Measurements from ENCODE around the gene ACVR1. TPM values are rescaled to one million over a fixed set of nuclear protein-coding genes. Genes with fewer than 3 reads are reported as not detected.

The ACVR1 gene
- total RNA-seq, 1 experiment from 2014 or later: 17.1 TPM

GRCh38 chr2:157787364-157787938 lies 88.7 kb downstream of the ACVR1 start:
- Histone ChIP-seq H3K4me1 (ENCODE audit: insufficient read depth, low read length, poor library complexity, severe bottlenecking) (peaks cover 39% of the 10 kb centered on the region), H3K36me3 (ENCODE audit: insufficient read depth, low read length, poor library complexity, severe bottlenecking) (no peaks in the 10 kb centered on the region), H3K27me3 (replicated peaks; ENCODE audit: insufficient read depth, low read depth, low read length, poor library complexity) (no peaks in the 10 kb centered on the region), H3K4me3 (ENCODE audit: low read depth, low read length, poor library complexity, severe bottlenecking) (no peak overlapping the region), H3K9me3 (ENCODE audit: low read depth, low read length, poor library complexity, severe bottlenecking) (no peaks in the 10 kb centered on the region), H3K27ac (ENCODE audit: low read depth, low read length, poor library complexity, severe bottlenecking) (no peak overlapping the region)
- intact Hi-C loops (cut with micrococcal nuclease; ENCODE audit: unreplicated experiment): no loop called here
- no TSS peak for BruUV-seq (replicated peaks)
- DNase-seq (ENCODE audit: low spot score): no peak
- ChIA-PET CTCF (no interaction called here), POLR2A (ENCODE audit: low non-redundant PET) (no interaction called here)
- TF ChIP-seq CTCF (conservative IDR thresholded peaks at IDR 0.05; ENCODE audit: low read depth, low read length) (no peak), EZH2 (IDR thresholded peaks at IDR 0.05; ENCODE audit: borderline replicate concordance, low read depth, low read length, poor library complexity, severe bottlenecking) (no peak)

- ChIA-PET CTCF (no interaction called here), POLR2A (ENCODE audit: low non-redundant PET) (no interaction called here)
- H3K36me3 ChIP-seq (ENCODE audit: insufficient read depth, low read length, poor library complexity, severe bottlenecking): no peaks in the 10 kb centered on the region
- no peak overlapping the region for H3K27ac ChIP-seq (ENCODE audit: low read depth, low read length, poor library complexity, severe bottlenecking)
- intact Hi-C loops (cut with micrococcal nuclease; ENCODE audit: unreplicated experiment): no loop called here
- H3K9me3 ChIP-seq (ENCODE audit: low read depth, low read length, poor library complexity, severe bottlenecking): no peaks in the 10 kb centered on the region
- H3K4me1 ChIP-seq (ENCODE audit: insufficient read depth, low read length, poor library complexity, severe bottlenecking): peaks cover 39% of the 10 kb centered on the region
- no peak for TF ChIP-seq EZH2 (IDR thresholded peaks at IDR 0.05; ENCODE audit: borderline replicate concordance, low read depth, low read length, poor library complexity, severe bottlenecking)
- no peak for TF ChIP-seq CTCF (conservative IDR thresholded peaks at IDR 0.05; ENCODE audit: low read depth, low read length)
- DNase-seq (ENCODE audit: low spot score): no peak
- no TSS peak for BruUV-seq (replicated peaks)
- no peaks in the 10 kb centered on the region for H3K27me3 ChIP-seq (replicated peaks; ENCODE audit: insufficient read depth, low read depth, low read length, poor library complexity)
- no peak overlapping the region for H3K4me3 ChIP-seq (ENCODE audit: low read depth, low read length, poor library complexity, severe bottlenecking)
These were observed 89.3 kb downstream of the ACVR1 start for GRCh38 chr2:157786663-157787363.

GRCh38 chr2:157785866-157786662 lies 90.1 kb downstream of the ACVR1 start:
- Histone ChIP-seq H3K4me3 (ENCODE audit: low read depth, low read length, poor library complexity, severe bottlenecking) (no peak overlapping the region), H3K4me1 (ENCODE audit: insufficient read depth, low read length, poor library complexity, severe bottlenecking) (peaks cover 39% of the 10 kb centered on the region), H3K36me3 (ENCODE audit: insufficient read depth, low read length, poor library complexity, severe bottlenecking) (no peaks in the 10 kb centered on the region), H3K27ac (ENCODE audit: low read depth, low read length, poor library complexity, severe bottlenecking) (no peak overlapping the region), H3K9me3 (ENCODE audit: low read depth, low read length, poor library complexity, severe bottlenecking) (no peaks in the 10 kb centered on the region), H3K27me3 (replicated peaks; ENCODE audit: insufficient read depth, low read depth, low read length, poor library complexity) (no peaks in the 10 kb centered on the region)
- no TSS peak for BruUV-seq (replicated peaks)
- no peak for TF ChIP-seq EZH2 (IDR thresholded peaks at IDR 0.05; ENCODE audit: borderline replicate concordance, low read depth, low read length, poor library complexity, severe bottlenecking)
- TF ChIP-seq CTCF (conservative IDR thresholded peaks at IDR 0.05; ENCODE audit: low read depth, low read length): no peak
- ChIA-PET CTCF (no interaction called here), POLR2A (ENCODE audit: low non-redundant PET) (no interaction called here)
- intact Hi-C loops (cut with micrococcal nuclease; ENCODE audit: unreplicated experiment): loop anchor here (2.0 kb wide), 1 partner anchor 53 kb away; no protein-coding TSS in a partner anchor
- DNase-seq (ENCODE audit: low spot score): no peak
